Activated naive CD4-positive, alpha-beta T cell treated with anti-CD3 and anti-CD28 coated beads, Interleukin-2, amount 50 U/mL, for 16 hours (primary cell): Measurements from ENCODE around the gene PRSS16.
"Not testable (repeated sequence)": the region's sequence is repeated elsewhere in the genome, so short reads cannot be mapped to it uniquely, and the experiment has no call there.

ENCODE experiments used
- DNase-seq: peaks from one replicate; pipeline ENCODE4 v3.0.0-alpha.2; 2020

PRSS16 gene, protein sequence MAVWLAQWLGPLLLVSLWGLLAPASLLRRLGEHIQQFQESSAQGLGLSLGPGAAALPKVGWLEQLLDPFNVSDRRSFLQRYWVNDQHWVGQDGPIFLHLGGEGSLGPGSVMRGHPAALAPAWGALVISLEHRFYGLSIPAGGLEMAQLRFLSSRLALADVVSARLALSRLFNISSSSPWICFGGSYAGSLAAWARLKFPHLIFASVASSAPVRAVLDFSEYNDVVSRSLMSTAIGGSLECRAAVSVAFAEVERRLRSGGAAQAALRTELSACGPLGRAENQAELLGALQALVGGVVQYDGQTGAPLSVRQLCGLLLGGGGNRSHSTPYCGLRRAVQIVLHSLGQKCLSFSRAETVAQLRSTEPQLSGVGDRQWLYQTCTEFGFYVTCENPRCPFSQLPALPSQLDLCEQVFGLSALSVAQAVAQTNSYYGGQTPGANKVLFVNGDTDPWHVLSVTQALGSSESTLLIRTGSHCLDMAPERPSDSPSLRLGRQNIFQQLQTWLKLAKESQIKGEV

DNA sequence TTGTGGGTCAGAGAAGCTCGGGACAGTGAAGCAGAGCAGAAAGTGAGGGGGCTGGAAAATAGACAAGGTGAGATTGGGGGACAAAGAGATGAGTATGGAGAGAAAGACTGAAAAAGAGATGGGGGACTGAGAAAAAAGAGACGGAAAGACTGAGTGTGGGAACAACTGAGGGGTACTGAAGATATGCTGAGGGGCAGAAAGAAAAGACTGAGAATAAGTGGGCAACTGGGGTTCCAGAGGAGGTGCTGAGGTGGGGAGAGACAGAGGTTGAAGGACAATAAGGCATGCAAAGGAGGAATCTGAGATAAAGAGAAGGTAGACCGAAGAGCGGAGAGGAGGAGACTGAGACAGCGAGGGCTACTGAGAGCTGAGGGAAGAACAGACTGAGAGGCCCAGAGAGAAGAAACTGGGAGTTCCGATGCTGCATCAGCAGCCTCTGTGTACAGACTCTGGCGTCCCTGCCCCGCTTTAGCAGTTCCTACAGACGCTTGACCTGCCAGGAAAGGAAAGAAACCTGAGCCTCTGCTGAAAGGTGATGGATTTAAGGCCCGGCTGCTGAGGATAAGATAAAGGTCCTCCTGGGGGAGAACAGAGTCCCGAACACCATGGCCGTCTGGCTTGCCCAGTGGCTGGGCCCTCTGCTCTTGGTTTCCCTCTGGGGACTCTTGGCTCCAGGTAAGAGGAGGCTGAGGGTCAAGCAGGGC is at the start of gene PRSS16:
Gene PRSS16, plus strand, starts transcription at position 569 of the 704 bp plus-strand sequence. Its CDS starts 37 bp downstream, at position 606.
- no peak for DNase-seq

DNA sequence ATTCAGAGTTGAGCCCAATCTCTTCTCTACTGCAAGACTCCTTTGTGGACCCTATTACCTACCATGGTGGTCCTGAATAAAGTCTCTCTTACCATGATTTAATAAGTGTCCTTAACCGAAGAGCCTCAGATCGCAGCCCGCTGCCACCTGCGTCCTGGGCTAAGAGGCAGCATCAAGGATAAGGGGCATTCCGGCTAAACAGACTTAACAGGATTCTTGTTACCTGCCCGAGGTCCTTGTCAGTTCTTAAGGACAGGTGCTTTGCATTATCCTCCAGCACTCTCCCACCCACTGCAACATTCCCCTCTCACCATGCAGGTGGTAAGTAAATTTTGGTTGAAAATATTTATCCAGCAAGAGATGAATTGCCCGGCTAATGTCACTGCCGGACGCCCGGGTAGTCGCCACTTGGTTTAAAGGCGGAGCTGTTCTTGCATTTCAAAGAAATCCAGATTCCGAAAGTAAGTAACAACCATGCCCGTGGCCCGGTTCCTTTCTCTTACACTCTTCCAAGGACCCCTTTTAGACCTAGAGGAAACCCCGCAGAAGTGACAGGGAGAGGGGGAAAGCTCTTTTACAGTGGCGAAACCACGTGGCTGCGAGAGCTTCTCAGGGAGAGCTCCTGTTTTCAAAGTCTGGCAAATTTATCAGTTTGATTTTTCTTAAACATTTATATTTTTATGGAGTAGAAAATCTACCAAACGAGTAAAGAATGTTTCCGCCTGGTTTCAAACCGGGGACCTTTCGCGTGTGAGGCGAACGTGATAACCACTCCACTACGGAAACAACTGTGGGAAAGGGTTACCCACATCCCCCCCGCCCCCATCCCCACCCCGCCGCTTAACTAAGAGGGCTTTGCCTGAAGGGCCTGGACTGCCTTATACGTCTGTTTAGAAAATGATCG is 41.9 kb upstream of the PRSS16 start:
- DNase-seq: peak; percentile 19

DNA sequence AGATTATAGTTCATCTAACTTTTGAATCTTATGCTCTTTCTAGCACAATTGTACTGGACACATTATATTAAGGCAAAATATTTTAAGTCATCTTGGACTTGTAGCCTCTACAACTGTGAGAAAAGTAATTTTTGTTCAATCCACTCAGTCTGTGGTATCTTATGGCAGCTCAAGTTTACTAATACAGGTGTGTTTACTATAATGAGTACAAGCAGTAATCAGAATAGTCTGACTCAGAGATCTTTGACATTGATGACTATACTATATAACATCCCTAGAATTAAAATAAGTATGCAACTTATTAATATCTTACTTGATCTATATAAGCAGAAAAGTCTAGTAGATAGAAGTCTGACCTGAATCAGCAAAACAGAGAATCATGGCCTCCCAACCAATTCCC is 40.7 kb upstream of the PRSS16 start:
- no peak for DNase-seq

DNA sequence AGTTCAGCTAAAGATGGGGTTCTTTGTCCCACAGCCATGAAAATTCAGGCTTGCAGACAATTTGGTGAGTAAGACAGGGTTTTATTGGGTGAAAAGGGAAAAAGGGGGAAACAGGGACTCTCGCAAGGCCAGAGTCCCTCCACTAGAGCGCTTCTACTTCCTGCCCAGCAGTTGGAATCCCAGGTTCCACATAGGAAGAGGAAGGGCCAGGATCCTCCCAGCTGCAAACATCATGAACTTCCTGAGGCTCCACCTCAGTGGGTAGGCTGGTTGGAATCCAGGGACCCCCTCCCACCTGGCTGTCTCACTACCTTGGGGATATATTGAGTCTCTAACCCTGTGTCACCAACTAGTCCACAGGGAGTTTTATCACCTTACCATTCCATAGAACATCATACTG is 39.5 kb upstream of the PRSS16 start:
- DNase-seq: no peak

DNA sequence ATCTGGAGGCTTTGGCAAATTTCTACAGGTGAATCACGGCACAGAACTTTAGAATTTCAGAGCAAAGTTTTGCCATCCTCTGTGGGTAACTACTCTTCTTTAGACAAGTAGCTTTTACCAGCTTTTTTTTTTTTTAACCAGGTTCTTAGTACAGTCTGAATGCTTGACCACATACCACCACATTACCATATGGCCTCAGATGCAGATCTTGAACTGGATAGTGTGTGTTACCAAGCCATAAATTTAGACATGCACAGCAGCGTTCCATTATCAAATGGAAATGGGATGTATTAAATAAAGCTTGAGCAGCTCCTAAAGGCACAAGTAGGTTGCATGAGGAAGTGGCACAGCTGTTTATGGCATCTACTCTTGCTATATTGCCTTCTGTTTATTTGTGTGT is 38.3 kb upstream of the PRSS16 start:
- no peak for DNase-seq

DNA sequence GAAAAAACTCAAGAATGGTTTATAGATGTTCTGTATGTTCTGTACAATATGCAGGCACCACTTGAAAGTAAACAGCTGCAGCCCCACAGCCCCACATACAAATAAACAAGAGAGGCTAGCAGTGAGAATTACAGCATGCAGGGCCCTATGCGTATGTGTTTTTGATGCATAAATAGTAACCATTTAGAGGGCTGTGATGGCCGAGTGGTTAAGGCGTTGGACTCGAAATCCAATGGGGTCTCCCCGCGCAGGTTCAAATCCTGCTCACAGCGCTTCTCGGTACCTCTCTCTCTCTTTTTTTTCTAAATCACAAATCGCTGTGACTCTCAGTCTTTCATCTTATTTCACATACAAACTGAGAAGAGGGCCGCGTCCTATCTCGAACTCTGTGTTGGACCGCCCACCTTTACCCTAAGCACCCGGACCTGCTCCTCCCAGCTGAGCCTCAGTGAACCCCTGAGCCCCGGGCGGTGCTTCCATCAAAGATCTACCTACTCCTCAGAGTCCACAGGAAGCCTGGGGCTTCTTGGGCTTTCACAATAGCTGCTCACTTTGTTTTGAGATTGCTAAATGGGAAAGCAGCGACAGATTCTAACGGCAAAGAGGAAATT is 37.7 kb upstream of the PRSS16 start:
- no peak for DNase-seq

DNA sequence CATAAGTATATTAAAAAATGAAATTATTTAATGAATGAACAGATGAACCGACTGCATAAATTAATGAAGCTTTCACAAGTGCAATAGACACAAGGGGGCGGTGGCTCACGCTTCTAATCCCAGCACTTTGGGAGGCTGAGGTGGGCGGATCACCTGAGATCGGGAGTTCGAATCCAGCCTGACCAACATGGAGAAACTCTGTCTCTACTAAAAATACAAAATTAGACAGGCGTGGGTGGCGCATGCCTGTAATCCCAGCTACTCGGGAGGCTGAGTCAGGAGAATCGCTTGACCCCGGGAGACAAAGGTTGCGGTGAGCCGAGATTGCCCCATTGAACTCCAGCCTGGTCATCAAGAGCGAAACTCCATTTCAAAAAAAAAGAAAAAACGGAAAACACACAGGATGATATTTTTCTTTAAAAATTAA is 34.4 kb upstream of the PRSS16 start:
- not testable (repeated sequence) for DNase-seq

DNA sequence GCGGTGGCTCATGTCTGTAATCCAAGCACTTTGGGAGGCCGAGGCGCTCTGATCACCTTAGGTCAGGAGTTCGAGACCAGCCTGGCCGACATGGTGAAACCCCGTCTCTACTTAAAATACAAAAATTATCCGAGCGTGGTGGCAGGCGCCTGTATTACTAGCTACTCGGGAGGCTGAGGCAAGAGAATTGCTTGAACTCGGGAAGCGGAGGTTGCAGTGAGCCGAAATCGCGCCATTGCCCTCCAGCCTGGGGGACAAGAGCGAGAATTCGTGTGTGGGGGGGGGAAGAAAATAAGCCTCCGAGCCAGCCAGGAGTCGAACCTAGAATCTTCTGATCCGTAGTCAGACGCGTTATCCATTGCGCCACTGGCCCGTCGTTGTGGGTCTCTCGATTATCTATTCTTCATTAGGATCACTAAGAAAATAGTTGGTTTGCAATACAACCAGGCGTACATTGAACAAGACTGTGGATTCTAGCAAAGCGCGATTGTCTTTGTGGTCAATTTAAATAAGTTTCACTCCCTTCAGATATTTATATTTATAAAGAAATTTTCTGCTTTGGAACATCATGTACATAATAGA is 33.9 kb upstream of the PRSS16 start:
- DNase-seq: no peak

DNA sequence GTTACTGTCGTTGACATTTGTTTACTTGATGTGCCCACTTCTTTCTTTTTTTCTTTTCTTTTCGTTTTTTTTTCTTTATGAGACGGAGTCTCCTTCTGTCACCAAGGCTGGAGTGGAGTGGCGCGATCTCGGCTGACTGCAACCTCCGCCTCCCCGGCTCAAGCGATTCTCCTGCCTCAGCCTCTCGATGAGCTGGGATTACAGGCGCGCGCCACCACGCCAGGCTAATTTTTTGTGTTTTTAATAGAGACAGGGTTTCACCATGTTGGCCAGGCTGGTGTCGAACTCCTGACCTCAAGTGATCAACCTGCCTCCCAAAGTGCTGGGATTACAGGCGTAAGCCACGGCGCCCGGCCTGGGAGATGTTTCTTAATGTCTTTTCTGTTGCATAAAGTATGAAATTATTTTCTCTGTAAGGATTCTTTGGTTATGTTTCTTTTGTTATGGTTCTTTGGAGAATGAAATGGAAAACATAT is 33.3 kb upstream of the PRSS16 start:
- DNase-seq: no peak

DNA sequence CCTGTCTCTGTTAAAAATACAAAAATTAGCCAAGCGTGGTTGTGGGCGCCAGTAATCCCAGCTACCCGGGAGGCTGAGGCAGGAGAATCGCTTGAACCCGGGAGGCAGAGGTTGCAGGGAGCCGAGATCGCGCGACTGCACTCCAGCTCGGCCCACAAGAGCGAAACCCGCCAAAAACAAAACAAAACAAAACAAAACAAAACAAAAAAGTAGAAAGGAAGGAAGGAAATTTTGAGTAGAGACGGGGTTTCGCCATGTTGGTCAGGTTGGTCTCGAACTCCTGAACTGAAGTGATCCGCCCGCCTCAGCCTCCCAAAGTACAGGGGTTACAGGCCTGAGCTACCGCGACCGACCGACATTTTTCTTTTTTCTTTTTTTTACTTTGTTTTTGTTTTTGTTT is 30.6 kb upstream of the PRSS16 start:
- DNase-seq: no peak

DNA sequence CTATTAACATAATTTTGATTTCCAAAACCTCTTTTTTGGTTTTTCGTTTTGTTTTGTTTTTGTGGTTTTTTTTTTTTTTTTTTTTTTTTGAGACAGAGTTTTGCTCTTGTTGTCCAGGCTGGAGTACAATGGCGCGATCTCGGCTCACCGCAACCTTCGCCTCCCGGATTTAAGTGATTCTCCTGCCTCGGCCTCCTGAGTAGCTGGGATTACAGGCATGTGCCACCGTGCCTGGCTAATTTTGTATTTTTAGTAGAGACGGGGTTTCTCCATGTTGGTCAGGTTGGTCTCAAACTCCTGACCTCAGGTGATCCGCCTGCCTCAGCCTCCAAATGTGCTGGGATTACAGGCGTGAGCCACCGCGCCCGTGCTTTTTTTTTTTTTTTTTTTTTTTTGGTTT is 24.5 kb upstream of the PRSS16 start:
- DNase-seq: not testable (repeated sequence)

DNA sequence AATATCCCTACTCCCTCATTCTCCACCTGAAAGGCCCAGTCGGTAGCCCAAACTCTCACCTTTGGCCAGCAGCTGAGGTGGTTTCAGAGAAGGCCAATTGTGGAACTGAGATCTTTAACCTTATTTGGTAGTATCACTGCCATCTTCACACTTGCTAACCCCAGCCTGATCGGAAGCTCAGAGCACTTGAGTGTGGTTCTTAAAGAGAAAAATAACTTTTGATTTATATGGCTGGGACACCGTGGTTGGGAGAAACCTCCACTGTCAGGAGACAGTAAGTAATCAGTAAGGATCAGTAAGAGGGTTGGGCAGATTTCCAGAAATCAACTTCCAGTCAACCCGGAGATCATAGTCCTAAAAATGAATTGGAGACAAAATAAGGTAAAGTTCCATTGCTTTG is 22.8 kb upstream of the PRSS16 start:
- DNase-seq: no peak

DNA sequence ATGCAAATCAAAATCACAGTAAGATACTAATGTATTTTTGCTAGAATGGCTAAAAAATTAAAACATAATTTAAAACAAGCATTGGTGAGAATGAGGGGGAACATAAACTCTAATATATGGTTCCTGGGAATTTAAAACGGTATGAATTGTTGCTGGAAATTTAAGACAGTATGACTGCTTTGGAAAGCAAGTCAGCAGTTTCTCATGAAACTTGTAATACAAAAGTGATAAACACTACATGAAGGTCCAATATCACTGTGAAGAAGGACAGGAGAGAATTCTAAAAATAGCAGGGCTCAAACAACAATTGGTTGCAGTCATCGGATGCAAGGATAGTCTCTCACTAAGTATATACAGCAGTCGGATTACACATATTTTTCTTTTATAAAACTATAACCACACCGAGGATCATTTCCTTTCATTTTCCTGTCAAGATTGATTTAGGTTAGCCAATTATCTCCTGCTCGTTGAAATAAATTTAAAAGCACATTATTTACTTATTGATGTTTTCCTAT is 18.5 kb upstream of the PRSS16 start:
- no peak for DNase-seq

DNA sequence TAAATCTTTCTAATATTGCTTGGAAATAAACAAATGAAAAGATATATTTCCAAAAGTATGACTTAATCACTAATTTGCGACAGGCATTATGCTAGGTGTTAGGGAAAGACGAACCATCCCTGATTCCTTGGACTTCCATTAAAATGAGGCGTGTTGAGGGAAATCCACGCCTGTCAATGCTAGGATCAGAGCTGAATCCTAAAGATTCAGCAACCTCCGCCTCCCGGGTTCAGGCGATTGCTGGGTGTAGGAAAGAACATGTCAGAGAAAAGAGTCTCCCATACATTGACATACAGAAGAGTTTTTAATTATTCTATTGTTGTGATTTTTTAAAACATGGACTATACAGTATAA is 16.8 kb upstream of the PRSS16 start:
- DNase-seq: no peak

DNA sequence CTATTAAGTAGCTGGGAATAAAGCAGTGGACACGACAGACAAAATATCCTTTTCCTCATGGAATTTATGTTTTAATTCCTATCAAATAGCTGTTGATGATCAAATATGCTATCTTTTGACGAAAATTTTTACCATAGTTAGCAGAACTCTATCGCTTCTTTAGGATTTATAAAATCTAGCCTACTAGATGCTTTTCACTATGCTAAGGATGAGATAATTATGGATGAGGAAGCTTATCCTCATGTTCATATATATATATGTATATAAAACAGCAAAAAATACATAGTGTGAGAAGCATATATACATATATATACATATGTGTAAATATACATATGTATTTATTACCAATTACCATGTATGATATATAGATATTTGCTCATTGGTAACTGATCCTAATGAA is 12.9 kb upstream of the PRSS16 start:
- DNase-seq: no peak

DNA sequence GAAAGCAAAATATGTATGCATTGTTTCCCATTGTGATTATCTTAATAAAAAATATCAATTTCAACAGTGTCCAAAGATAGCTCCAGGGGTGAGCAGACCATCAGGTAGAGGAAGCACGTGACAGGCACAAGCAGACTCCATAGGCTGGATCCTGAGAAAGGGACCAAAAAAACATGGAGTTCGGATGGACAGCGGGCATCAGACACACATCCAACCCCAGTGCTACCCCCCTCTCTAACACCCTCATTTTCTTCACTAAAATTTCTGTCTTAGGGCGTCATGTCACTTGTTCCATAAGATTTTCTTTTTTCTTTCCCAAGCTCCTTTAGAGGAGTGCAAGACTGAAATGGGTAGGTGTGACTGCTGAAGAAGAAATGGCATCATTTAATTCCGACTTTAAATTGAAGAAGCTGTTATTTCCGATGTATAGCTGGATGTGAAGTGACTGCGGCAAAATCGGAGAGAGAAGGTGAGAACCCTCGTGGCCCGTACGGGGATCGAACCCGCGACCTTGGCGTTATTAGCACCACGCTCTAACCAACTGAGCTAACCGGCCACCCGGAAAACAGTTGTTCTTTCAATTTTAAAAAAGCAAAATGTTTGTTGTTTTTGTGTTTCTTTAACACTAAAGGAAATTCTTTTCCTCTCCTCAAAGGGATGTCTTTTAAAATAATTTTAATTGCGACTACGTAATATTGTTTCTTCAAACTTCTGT is 10.3 kb upstream of the PRSS16 start:
- DNase-seq: peak; percentile 42

DNA sequence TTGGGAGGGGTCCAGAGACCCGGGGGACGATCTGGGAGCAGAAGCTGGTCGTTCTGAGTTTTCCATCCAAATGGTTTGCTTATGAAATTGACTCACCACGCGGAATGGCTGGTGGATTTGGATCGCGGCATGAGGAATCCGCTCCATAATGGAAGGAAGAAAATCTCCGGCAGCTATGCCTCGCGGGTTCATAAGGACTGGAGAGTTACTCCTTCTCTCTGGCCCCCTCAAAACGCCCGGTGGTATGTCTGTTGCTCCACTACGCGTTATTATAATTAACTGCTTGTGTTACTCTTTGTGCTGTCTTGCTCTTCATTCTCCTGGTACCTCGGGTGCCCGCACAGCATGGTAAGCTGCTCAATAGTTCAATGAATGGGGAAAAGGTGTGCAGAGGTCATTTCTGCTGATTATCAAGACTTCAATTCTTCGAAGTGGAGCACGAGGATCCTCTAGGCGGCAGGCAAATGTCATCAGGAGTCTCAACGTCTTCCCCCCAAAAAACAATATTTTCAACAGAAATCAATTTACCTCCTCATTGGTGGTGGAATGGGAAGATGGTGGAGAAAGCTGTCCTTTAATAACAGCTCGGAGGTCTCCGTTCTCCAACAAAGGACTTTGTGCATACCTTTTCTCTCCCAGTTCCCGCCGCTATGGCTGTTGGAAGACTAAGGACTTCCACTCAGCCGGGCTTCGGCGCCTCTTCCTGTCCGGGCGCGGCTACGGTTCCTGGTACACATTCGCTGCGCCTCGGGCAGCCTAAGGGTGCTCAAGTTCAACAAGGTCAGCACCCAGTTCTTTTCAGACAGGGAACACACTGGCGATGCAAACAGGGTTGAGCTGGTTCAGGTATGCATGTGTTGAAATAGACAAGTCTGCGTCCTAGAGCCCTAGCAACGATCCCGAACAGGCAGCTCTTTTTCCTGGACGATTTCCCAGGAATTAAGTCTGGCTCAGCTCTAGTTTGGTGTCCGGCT is 9.2 kb upstream of the PRSS16 start:
- no peak for DNase-seq

DNA sequence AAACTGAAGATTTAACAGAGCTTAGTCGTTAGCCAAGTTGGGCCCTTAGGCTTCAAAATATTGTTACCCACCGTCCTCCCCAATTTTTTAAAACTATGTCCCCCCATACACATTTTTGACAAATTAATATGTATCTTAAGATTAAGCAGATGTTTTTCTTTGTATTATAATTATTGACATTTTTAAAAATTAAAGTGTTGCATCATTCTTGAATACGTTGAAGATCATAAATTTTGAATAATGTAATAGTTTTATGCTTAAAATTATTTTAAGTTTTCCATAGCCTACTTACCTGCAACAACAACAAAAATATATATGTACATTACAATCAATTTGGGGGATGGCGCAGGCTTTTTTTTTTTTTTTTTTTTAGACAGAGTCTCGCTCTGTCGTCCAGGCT is 8.2 kb upstream of the PRSS16 start:
- DNase-seq: no peak

DNA sequence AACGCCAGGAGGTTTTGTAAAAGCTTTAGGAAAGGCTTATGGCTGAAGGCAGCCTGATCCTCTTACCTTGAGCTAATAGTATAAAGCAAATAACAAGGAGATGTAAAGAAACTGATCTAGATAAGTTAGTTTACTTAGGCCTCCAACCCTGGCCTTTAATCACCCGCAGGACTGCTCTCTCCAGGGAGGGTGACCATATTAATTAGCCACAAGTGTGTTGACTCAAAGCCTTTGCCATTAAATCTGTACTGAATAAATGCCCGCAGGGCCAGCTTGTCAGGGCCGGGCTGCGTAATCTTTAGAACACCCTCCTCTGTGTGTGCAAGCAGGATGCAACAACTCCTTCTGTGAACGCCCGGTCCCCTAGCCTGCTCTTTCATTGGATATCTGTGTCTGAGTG is 6.1 kb upstream of the PRSS16 start:
- no peak for DNase-seq
